ENCODE results near the gene AGPAT4. TPM values are rescaled to one million over a fixed set of nuclear protein-coding genes. Genes with fewer than 3 reads are reported as not detected.

AGPAT4 gene
- total and polyA plus RNA-seq, 2 of the 4 experiments (the other 2 are of a cell fraction), result 3.6 to 3.8 TPM

DNA sequence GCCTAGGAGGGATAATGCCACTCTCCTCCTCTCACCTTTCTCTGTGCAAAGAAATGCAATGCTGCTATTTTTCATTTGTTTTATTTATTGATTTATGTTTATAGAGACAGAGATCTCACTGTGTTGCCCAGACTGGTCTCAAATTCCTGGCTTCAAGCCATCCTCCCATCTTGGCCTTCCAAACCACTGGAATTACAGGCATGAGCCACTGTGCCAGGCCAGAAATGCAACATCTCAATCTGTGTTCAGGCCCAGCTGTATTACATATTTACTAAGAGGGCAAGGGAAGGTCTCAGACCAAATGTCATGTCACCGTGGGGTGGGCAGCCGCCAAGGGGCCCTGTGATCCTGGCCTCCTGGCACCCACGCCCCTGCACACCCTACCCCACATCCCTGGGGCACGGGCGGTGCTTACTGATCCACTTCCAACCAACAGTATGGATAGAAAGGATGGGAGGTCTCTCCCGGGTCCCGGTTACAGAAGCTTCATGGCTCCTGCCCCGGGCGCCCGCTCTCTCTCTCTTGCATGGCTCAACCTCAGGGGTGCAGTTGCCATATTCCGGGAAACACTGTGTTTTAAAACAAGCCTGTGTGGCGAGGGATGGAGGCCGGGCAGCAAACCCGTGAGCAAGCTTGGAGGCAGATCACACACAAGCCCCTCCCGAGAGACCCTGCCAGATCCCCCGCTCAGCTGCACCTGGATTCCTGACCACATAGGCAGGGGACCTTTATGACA lies 111.8 kb downstream of the AGPAT4 start:
- Histone ChIP-seq H2BK120ac (ENCODE audit: low read depth, low read length) (no peak overlapping the region), H3K23ac (ENCODE audit: low read depth, low read length) (0 out of 2 replicates have a peak overlapping the region, but pooled peaks have one; percentile 34), H2BK5ac (ENCODE audit: low read depth, low read length, poor library complexity, severe bottlenecking) (no peak overlapping the region), H2BK15ac (ENCODE audit: low read depth, low read length) (no peak overlapping the region), H3K79me1 (ENCODE audit: low read depth in 1 of 2, low read length in 2 of 2) (no peaks in the 10 kb centered on the region; a peak in 1 of 4 replicates), H3K27ac (ENCODE audit: insufficient read depth, low read length) (no peak overlapping the region), H4K8ac (ENCODE audit: low read depth in 2 of 2, low read length in 2 of 2) (no peak overlapping the region), H4K20me1 (ENCODE audit: insufficient read depth, low read length) (no peaks in the 10 kb centered on the region), H3K4me3 (ENCODE audit: insufficient read depth, low read depth, low read length) (no peak overlapping the region), H2AK5ac (ENCODE audit: low read depth, low read length) (no peak overlapping the region; the same call in 1 of the 2 replicates), H2AK9ac (replicated peaks; ENCODE audit: low read depth, low read length, poor library complexity) (no peak overlapping the region), H2BK20ac (ENCODE audit: low read depth, low read length) (peak overlapping the region; percentile 44; the same call in 1 of the 2 replicates), H2AFZ (replicated peaks; ENCODE audit: low read length, poor library complexity) (no peak overlapping the region), H3K14ac (replicated peaks; ENCODE audit: low read depth, low read length) (no peak overlapping the region), H3K9me3 (ENCODE audit: control insufficient read depth, insufficient read depth, low read length) (no peaks in the 10 kb centered on the region), H3K27me3 (ENCODE audit: control insufficient read depth, insufficient read depth, low read length) (no peaks in the 10 kb centered on the region), H3K9me1 (ENCODE audit: insufficient read depth, low read length) (peaks cover 19% of the 10 kb centered on the region; the same call in 1 of the 2 replicates), H4K91ac (ENCODE audit: insufficient read depth, low read depth, low read length) (no peak overlapping the region), H3K4me2 (ENCODE audit: low read depth, low read length) (no peak overlapping the region), H3K4ac (ENCODE audit: low read depth, low read length) (no peak overlapping the region), H3K18ac (ENCODE audit: low read depth, low read length) (no peak overlapping the region), H3K9ac (ENCODE audit: low read depth, low read length) (no peak overlapping the region), H3K36me3 (ENCODE audit: control insufficient read depth, insufficient read depth, low read length) (peaks cover 11% of the 10 kb centered on the region), H4K5ac (ENCODE audit: low read depth, low read length) (no peak overlapping the region), H3K4me1 (ENCODE audit: control insufficient read depth, insufficient read depth, low read length) (peaks cover 8% of the 10 kb centered on the region), H3K56ac (ENCODE audit: extremely low read depth, insufficient read depth, low read length) (no peak overlapping the region)
- intact Hi-C loops (cut with micrococcal nuclease) (loop anchor here (2.0 kb wide), 1 partner anchor 113 kb away; the partner anchor contains the start of gene AGPAT4), dilution Hi-C loops (cut with HindIII; ENCODE audit: low sequenced_read_pairs, unreplicated experiment) (no loop called here), in situ Hi-C loops (cut with MboI; ENCODE audit: low sequenced_read_pairs) (loop anchor here (10.0 kb wide), 1 partner anchor 113 kb away; the partner anchor contains the start of gene AGPAT4)
- ATAC-seq (ENCODE audit: low read depth) (peak; percentile 55), DNase-seq (peak; percentile 59)
- WGBS, 2 experiments (ENCODE audit: extremely low coverage in 2 of 2, insufficient read length in 1 of 2), result 99% methylated on average over 9 of the region's 16 CpGs; no CpG with 5 or more reads in 1 of the 2 experiments
- POLR2A ChIA-PET (ENCODE audit: unreplicated experiment), result no interaction called here
- no TSS peak for BruUV-seq (replicated peaks)
- CTCF ChIA-PET, result no interaction called here
- TF ChIP-seq MAFK (IDR thresholded peaks at IDR 0.05; ENCODE audit: low read depth, low read length) (no peak), MAZ (IDR thresholded peaks at IDR 0.05; ENCODE audit: borderline replicate concordance, low read depth, low read length) (no peak), RCOR1 (IDR thresholded peaks at IDR 0.05; ENCODE audit: insufficient replicate concordance, low read length) (no peak), SMC3 (IDR thresholded peaks at IDR 0.05; ENCODE audit: low read depth, low read length) (no peak), RAD21 (IDR thresholded peaks at IDR 0.05; ENCODE audit: low read length) (no peak), POLR2A (IDR thresholded peaks at IDR 0.05; ENCODE audit: low read depth, low read length) (no peak), MXI1 (IDR thresholded peaks at IDR 0.05; ENCODE audit: borderline replicate concordance, low read depth, low read length) (no peak), FOS (IDR thresholded peaks at IDR 0.05; ENCODE audit: low read depth, low read length) (no peak), NFE2L2 (IDR thresholded peaks at IDR 0.05; ENCODE audit: low read depth, low read length) (no peak), CEBPB (IDR thresholded peaks at IDR 0.05; ENCODE audit: low read depth, low read length) (no peak), CHD1 (IDR thresholded peaks at IDR 0.05; ENCODE audit: low read depth, low read length) (no peak), RFX5 (IDR thresholded peaks at IDR 0.05; ENCODE audit: low read depth, low read length) (no peak)
- TF ChIP-seq, protein P1, sequence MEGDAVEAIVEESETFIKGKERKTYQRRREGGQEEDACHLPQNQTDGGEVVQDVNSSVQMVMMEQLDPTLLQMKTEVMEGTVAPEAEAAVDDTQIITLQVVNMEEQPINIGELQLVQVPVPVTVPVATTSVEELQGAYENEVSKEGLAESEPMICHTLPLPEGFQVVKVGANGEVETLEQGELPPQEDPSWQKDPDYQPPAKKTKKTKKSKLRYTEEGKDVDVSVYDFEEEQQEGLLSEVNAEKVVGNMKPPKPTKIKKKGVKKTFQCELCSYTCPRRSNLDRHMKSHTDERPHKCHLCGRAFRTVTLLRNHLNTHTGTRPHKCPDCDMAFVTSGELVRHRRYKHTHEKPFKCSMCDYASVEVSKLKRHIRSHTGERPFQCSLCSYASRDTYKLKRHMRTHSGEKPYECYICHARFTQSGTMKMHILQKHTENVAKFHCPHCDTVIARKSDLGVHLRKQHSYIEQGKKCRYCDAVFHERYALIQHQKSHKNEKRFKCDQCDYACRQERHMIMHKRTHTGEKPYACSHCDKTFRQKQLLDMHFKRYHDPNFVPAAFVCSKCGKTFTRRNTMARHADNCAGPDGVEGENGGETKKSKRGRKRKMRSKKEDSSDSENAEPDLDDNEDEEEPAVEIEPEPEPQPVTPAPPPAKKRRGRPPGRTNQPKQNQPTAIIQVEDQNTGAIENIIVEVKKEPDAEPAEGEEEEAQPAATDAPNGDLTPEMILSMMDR (conservative IDR thresholded peaks at IDR 0.05; ENCODE audit: low read depth, low read length), result no peak
- TF ChIP-seq, protein P2, sequence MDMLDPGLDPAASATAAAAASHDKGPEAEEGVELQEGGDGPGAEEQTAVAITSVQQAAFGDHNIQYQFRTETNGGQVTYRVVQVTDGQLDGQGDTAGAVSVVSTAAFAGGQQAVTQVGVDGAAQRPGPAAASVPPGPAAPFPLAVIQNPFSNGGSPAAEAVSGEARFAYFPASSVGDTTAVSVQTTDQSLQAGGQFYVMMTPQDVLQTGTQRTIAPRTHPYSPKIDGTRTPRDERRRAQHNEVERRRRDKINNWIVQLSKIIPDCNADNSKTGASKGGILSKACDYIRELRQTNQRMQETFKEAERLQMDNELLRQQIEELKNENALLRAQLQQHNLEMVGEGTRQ (IDR thresholded peaks at IDR 0.05; ENCODE audit: low read depth, low read length), result no peak
- TF ChIP-seq, protein P3, sequence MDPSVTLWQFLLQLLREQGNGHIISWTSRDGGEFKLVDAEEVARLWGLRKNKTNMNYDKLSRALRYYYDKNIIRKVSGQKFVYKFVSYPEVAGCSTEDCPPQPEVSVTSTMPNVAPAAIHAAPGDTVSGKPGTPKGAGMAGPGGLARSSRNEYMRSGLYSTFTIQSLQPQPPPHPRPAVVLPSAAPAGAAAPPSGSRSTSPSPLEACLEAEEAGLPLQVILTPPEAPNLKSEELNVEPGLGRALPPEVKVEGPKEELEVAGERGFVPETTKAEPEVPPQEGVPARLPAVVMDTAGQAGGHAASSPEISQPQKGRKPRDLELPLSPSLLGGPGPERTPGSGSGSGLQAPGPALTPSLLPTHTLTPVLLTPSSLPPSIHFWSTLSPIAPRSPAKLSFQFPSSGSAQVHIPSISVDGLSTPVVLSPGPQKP (IDR thresholded peaks at IDR 0.05; ENCODE audit: borderline replicate concordance, low read depth, low read length), result no peak
